AG09309 (cell line): ENCODE measurements around the gene SFTPB.

ENCODE experiments used
- DNase-seq: peaks from one replicate; pipeline ENCODE4 v3.0.0-alpha.2; 2010; ENCODE audit warnings: low read depth
- H3K4me3 ChIP-seq: 2 replicates; pipeline ENCODE4 v1.5.1; 2011; ENCODE audit warnings: mild to moderate bottlenecking, low read depth, low read length, moderate library complexity; ENCODE audit not compliant: control insufficient read depth
- TF ChIP-seq, protein P1 (sequence below): IDR thresholded peaks from 2 replicates; pipeline ENCODE4 v1.5.1; 2011; ENCODE audit warnings: mild to moderate bottlenecking, low read depth, low read length, inconsistent platforms; ENCODE audit not compliant: insufficient read depth, control insufficient read depth; ENCODE audit errors: missing control alignments

SFTPB gene

DNA sequence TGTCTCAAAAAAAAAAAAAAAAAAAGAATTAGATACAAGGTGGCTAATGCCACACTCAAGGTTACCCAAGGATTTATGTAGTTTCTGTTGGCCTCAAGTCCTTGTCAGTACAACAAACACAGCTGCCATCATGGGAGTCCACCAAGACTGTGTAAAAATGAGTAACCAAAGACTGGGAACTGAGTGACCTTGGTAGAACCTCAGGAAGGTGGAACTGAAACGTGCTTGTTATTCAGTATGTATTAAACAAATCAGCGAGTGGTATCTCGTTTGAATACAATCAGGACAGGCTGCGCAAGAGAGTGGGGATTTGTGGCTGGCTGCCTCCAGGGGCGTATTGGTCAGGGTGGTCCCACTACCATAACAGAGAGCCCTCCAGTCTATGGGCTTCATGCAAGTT lies 1.6 kb upstream of the SFTPB start:
- no peak for DNase-seq
- TF ChIP-seq, protein P1, sequence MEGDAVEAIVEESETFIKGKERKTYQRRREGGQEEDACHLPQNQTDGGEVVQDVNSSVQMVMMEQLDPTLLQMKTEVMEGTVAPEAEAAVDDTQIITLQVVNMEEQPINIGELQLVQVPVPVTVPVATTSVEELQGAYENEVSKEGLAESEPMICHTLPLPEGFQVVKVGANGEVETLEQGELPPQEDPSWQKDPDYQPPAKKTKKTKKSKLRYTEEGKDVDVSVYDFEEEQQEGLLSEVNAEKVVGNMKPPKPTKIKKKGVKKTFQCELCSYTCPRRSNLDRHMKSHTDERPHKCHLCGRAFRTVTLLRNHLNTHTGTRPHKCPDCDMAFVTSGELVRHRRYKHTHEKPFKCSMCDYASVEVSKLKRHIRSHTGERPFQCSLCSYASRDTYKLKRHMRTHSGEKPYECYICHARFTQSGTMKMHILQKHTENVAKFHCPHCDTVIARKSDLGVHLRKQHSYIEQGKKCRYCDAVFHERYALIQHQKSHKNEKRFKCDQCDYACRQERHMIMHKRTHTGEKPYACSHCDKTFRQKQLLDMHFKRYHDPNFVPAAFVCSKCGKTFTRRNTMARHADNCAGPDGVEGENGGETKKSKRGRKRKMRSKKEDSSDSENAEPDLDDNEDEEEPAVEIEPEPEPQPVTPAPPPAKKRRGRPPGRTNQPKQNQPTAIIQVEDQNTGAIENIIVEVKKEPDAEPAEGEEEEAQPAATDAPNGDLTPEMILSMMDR, result no peak
- H3K4me3 ChIP-seq, result no peak overlapping the region

DNA sequence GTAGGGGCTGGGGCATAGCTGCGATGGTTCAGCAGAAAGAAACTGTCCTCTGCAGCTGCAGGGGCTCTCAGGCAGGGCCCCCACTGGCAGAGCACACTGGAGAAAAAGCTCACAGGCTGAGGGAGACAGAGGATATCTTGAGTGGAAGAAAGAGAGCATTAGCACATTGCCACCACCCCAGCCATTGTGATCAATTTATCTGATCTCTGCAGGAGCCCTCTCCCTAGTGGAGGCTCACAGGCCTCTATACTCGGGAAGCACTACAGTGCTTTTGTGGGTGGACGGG lies 801 bp upstream of the SFTPB start:
- H3K4me3 ChIP-seq, result no peak overlapping the region
- TF ChIP-seq, protein P1, result no peak
- no peak for DNase-seq

DNA sequence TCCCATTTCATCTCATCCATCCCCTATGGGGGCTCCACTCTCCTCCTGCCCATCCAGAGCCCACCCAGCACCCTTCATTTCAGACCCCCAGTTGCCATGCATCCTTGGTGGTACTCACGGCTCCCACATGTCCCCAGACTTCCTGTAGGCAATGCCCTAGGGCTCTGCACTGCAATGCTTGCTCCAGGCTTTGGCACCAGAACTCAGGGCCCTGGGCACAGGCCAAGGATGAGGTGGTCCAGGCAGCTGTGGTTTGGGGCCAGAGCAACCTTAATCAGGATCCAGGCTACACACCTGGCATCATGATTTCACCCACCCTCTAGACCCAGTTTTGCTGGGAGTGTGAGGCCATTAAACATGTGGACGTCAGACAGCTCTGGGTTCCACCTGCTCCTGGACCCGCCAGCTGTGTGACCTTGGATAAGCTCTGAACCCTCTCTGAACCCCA lies 414 bp downstream of the SFTPB start:
- TF ChIP-seq, protein P1, result no peak
- DNase-seq, result no peak
- no peak overlapping the region for H3K4me3 ChIP-seq

DNA sequence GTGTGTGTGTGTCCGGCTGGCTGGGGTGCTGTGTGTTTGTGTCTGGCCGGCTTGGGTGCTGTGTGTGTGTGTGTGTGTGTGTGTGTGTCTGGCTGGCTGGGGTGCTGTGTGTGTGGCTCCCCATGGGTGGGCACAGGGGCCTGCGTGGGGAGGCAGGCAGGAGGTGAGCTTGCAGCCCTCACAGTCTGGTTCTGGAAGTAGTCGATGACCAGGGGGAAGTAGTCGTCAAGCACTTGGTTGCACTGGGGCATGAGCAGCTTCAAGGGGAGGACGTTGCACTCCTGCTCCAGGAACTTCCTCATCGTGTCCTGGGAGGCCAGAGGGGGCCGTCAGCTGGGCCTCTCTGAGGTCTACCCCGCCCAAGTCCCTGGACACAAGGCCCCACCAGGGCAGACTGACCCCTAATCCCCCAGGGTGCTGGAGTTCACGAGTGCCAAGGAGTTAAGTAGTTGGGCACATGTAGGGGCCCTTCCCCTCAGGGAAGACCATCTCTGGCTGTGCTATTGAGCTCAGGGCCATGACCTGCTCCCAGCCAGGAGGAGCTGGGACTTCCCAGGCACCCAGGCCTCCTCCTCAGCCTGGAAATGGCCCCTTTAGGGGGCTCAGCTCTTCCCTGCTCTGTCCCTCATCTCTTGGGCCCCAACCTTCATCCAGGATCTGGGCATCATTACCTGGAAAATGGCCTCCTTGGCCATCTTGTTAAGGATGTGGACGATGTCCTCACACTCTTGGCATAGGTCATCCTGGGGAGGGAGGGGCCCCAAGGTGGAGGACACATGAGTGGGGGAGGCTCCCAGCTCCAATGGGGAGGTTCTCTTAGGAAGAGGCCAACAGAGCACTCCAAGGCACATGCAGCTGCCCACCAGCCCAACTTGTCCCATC lies 1.3 kb downstream of the SFTPB start:
- TF ChIP-seq, protein P1, result no peak
- DNase-seq, result no peak
- H3K4me3 ChIP-seq, result no peak overlapping the region

DNA sequence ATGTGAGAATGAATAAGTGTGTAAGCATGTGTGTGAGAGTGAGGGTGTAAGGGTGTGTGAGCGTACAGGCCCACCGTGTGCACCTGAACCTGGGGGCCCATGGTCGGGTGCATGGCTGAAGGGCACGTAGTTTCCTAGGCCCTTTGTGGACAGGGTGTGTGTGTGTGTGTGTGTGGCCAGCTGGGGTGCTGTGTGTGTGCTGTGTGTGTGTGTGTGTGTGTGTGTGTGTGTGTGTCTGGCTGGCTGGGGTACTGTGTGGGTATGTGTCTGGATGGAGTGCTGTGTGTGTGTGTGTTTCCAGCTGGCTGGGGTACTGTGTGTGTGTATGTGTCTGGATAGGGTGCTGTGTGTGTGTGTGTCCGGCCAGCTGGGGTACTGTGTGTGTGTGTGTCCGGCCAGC lies 2.0 kb downstream of the SFTPB start:
- no peak overlapping the region for H3K4me3 ChIP-seq
- TF ChIP-seq, protein P1, result no peak
- no peak for DNase-seq

DNA sequence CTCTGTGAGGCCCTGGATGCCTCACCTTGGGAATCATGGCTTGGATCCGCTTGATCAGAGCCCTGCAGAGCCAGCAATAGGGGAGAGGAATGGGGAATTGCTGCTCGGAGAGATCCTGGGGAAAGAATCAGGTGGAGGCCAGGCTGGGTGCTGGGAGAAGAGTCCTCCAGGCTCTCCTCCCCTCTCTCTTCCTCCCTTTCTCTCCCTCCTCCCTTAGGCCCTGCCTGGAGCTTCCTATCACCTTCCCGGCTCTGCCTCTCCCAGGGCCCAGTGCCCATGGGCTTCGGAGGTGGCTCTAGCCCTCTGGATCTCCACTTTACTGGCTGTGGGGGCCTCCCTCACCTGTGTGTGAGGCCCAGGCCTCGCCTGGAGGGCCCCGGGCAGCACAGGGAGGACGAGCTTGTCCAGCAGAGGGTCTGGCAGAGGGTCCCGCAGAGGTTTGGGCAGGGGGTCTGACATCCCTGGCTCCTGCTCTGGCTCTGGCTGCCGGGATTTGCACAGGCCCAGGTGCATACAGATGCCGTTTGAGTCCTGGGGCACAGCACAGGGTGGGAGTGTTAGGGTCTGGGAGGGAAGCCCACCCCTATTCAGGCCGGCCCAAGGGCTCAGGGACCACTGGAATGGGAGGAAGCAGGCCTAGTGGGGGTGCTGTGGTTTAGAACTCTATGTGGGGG lies 2.6 kb downstream of the SFTPB start:
- H3K4me3 ChIP-seq, result no peak overlapping the region
- TF ChIP-seq, protein P1, result no peak
- DNase-seq, result no peak
